ENCODE measurements around the gene C9orf50.
"Not testable (repeated sequence)": the region's sequence is repeated elsewhere in the genome, so short reads cannot be mapped to it uniquely, and the experiment has no call there.

The C9orf50 gene

GRCh38 chr9:129647635-129648034 is 26.7 kb upstream of the C9orf50 start:
- DNase-seq = no peak

- no peak for DNase-seq
Observed at GRCh38 chr9:129646654-129647053, 25.8 kb upstream of the C9orf50 start.

GRCh38 chr9:129646252-129646651 is 25.4 kb upstream of the C9orf50 start:
- no peak for DNase-seq

- no peak for DNase-seq
Observed at GRCh38 chr9:129644902-129645301, 24.0 kb upstream of the C9orf50 start.

- no peak for DNase-seq
Observed at GRCh38 chr9:129644365-129644764, 23.5 kb upstream of the C9orf50 start.

GRCh38 chr9:129643706-129644105 is 22.8 kb upstream of the C9orf50 start:
- no peak for DNase-seq

- DNase-seq = peak; percentile 86
Observed at GRCh38 chr9:129641750-129642585, 21.1 kb upstream of the C9orf50 start, which contains the start of gene ASB6. Gene ASB6, minus strand, starts transcription at chr9:129642151. Its CDS starts 152 bp downstream, at chr9:129641999.

- DNase-seq = no peak
Observed at GRCh38 chr9:129640871-129641749, 20.2 kb upstream of the C9orf50 start.

- DNase-seq = peak; percentile 95
Observed at GRCh38 chr9:129640086-129640870, 19.4 kb upstream of the C9orf50 start.

GRCh38 chr9:129639756-129640085 is 18.8 kb upstream of the C9orf50 start:
- no peak for DNase-seq

- DNase-seq = no peak
Observed at GRCh38 chr9:129639034-129639630, 18.2 kb upstream of the C9orf50 start.

GRCh38 chr9:129637673-129638439 is 17.0 kb upstream of the C9orf50 start:
- no peak for DNase-seq

- no peak for DNase-seq
Observed at GRCh38 chr9:129637102-129637501, 16.2 kb upstream of the C9orf50 start.

GRCh38 chr9:129636343-129636742 is 15.4 kb upstream of the C9orf50 start:
- not testable (repeated sequence) for DNase-seq

GRCh38 chr9:129635099-129636065 is 14.5 kb upstream of the C9orf50 start:
- no peak for DNase-seq

GRCh38 chr9:129633848-129634247 is 12.9 kb upstream of the C9orf50 start:
- no peak for DNase-seq

GRCh38 chr9:129633207-129633606 is 12.3 kb upstream of the C9orf50 start:
- DNase-seq = no peak

GRCh38 chr9:129632460-129632859 is 11.6 kb upstream of the C9orf50 start:
- no peak for DNase-seq

GRCh38 chr9:129631674-129632129 is 10.8 kb upstream of the C9orf50 start:
- DNase-seq = no peak

GRCh38 chr9:129630967-129631673 is 10.2 kb upstream of the C9orf50 start:
- no peak for DNase-seq

All from NCI-H1048 (cell line).